Thoracic aorta (tissue), 2 donors: ENCODE results near the gene MAPK8. TPM values are rescaled to one million over a fixed set of nuclear protein-coding genes. Genes with fewer than 3 reads are reported as not detected.

Experiments used
- ATAC-seq: fragments of 150-250 bp; one replicate; pipeline ENCODE4 v1.8.0; 2017; ENCODE audit warnings: low read depth; ENCODE audit not compliant: insufficient number of reproducible peaks, low FRiP score
- DNase-seq: peaks from one replicate; pipeline ENCODE4 v3.0.0-alpha.2; 2020; ENCODE audit warnings: low spot score
- H3K27ac ChIP-seq, 2 donors: fragments of 200-600 bp; sonication (generic); 1 replicate in 1 of 2; 2 replicates in 1 of 2; pipeline ENCODE4 v1.5.1; 2016; ENCODE audit warnings: mild to moderate bottlenecking in 2 of 2, moderate library complexity in 2 of 2
- H3K27me3 ChIP-seq: fragments of 200-600 bp; sonication (generic); replicated peaks from 2 replicates; pipeline ENCODE4 v1.6.0; 2016; ENCODE audit warnings: mild to moderate bottlenecking; ENCODE audit not compliant: insufficient read depth
- H3K36me3 ChIP-seq: fragments of 200-600 bp; sonication (generic); one replicate; pipeline ENCODE4 v1.5.1; 2016
- H3K4me1 ChIP-seq, 2 donors: fragments of 200-600 bp; sonication (generic); 1 replicate in 1 of 2; 2 replicates in 1 of 2; pipeline versions ENCODE4 v1.5.1 to v1.6.0; 2016; ENCODE audit warnings: low read depth in 2 of 2, mild to moderate bottlenecking in 1 of 2; ENCODE audit not compliant: control insufficient read depth in 1 of 2
- H3K4me3 ChIP-seq: fragments of 200-600 bp; sonication (generic); 2 replicates; pipeline ENCODE4 v1.5.1; 2016; ENCODE audit warnings: mild to moderate bottlenecking
- H3K9me3 ChIP-seq: fragments of 200-600 bp; sonication (generic); 2 replicates; pipeline ENCODE4 v1.5.1; 2016
- total RNA-seq, 2 donors: library from RNA; depleted of rRNA; stranded (reverse); fragments of >200 nt; gene quantifications; one replicate each; pipeline versions ENCODE4 v1.1.0 to v1.2.3, GENCODE V29; 2016
- TF ChIP-seq, protein P1 (sequence below): fragments of 200-600 bp; sonication (generic); IDR thresholded peaks from one replicate; pipeline ENCODE4 v1.5.1; 2019; ENCODE audit warnings: antibody characterized with exemption

The MAPK8 gene
- total RNA-seq, 2 donors from 2014 or later, result 19.5 to 57.4 TPM

DNA sequence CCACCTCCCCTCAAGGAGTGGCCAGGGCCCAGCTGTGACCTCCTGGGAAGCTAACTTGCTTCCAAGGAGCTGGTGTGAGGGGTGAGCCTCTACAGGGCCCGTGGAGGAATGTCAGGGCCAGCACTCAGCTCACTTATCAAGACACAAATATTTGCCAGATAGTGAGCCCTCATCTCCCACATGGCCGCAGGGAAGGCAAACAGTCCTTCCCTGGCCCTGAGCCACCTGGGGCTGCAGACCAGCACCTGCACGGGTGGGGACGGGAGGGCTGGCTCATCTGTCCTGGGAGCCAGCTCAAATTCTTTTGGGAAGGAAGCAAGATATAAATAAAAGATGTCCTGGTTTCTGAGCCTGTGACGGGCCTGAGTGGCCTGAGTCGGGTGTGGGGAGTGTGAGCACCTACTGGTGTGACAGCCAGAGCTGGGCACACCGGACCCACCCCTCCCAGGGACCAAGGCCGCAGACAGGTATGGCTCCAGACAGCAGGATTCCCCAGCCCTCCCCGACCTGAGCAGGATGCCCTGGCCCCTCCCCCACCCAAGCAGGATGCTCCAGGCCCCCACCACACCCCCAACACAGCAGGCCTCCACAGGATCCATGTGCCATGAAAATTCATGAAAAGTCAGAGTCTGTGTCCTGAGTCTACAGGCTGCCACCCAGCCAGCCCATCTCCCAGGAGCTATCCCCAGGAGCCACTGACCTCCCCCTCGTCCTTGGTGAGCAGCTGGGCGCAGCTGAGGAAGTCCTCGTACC lies 148.0 kb downstream of the MAPK8 start:
- H3K9me3 ChIP-seq, result no peaks in the 10 kb centered on the region
- peaks cover 0 to 10% of the 10 kb centered on the region in 2 donors for H3K4me1 ChIP-seq
- TF ChIP-seq, protein P1, sequence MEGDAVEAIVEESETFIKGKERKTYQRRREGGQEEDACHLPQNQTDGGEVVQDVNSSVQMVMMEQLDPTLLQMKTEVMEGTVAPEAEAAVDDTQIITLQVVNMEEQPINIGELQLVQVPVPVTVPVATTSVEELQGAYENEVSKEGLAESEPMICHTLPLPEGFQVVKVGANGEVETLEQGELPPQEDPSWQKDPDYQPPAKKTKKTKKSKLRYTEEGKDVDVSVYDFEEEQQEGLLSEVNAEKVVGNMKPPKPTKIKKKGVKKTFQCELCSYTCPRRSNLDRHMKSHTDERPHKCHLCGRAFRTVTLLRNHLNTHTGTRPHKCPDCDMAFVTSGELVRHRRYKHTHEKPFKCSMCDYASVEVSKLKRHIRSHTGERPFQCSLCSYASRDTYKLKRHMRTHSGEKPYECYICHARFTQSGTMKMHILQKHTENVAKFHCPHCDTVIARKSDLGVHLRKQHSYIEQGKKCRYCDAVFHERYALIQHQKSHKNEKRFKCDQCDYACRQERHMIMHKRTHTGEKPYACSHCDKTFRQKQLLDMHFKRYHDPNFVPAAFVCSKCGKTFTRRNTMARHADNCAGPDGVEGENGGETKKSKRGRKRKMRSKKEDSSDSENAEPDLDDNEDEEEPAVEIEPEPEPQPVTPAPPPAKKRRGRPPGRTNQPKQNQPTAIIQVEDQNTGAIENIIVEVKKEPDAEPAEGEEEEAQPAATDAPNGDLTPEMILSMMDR, result no peak
- no peak overlapping the region for H3K27ac ChIP-seq
- H3K36me3 ChIP-seq, result no peaks in the 10 kb centered on the region
- DNase-seq, result no peak
- no peak for ATAC-seq
- no peaks in the 10 kb centered on the region for H3K27me3 ChIP-seq
- H3K4me3 ChIP-seq, result no peak overlapping the region

DNA sequence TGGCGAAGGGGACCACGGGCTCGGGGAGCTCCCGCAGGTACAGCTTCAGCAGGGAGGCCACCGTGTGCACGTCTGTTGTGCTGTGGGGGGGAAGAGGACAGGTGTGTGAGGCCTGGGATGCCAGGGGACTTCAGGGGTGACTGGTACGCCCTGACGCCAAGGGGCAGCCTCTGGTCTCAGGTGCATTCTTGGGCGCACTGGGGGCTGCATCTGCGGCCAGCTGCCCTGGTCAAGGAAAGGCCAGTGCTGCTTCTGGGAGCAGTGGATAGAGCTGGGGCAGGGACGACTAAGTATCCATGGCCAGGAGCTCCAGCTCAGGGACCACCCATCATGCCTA lies 148.5 kb downstream of the MAPK8 start:
- TF ChIP-seq, protein P1, result no peak
- no peak overlapping the region for H3K27ac ChIP-seq
- no peaks in the 10 kb centered on the region for H3K36me3 ChIP-seq
- peaks cover 0 to 5% of the 10 kb centered on the region in 2 donors for H3K4me1 ChIP-seq
- no peak for ATAC-seq
- H3K27me3 ChIP-seq, result no peaks in the 10 kb centered on the region
- H3K4me3 ChIP-seq, result no peak overlapping the region
- H3K9me3 ChIP-seq, result no peaks in the 10 kb centered on the region
- DNase-seq, result no peak

DNA sequence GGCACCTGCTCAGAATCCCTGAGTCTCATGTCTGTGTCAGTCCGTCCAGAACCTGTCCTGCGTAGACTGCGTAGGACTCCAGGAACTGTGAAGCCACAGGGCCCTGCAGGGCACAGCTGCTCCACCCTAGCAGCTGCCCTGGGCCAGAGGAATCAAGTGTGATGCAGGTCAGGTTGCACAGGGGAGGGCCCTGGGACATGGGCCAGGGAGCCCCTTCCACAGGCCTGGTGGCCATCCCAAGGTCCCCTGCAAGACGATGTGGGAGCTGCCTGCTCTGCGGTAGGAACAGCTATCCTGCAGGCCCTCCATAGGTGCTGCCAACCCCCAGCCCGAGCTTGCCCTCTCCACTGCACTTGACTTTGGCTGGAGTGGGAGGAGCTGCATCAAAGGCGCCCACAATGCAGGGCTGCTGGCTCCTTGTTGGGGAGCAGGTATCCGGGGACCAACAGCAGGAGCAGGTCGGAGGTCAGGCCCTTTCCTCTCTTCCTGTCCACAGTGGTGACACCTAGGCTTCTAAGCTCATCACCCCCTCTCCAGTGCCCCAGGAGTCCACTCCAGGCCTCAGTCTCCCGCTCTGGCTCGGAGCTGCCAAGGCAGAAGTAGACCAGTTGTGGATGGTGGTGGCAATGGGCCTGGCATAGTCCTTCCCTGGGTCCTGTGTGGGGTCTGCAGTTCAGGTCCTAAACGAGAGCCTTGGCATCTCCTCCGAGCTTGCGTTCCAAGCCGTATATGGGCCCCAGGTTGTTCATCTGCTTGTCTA lies 149.1 kb downstream of the MAPK8 start:
- H3K27me3 ChIP-seq, result no peaks in the 10 kb centered on the region
- TF ChIP-seq, protein P1, result no peak
- ATAC-seq (no peak), DNase-seq (no peak)
- H3K9me3 ChIP-seq, result no peaks in the 10 kb centered on the region
- H3K4me1 ChIP-seq, result no peaks in the 10 kb centered on the region
- no peak overlapping the region for H3K27ac ChIP-seq
- H3K36me3 ChIP-seq, result no peaks in the 10 kb centered on the region
- no peak overlapping the region for H3K4me3 ChIP-seq

DNA sequence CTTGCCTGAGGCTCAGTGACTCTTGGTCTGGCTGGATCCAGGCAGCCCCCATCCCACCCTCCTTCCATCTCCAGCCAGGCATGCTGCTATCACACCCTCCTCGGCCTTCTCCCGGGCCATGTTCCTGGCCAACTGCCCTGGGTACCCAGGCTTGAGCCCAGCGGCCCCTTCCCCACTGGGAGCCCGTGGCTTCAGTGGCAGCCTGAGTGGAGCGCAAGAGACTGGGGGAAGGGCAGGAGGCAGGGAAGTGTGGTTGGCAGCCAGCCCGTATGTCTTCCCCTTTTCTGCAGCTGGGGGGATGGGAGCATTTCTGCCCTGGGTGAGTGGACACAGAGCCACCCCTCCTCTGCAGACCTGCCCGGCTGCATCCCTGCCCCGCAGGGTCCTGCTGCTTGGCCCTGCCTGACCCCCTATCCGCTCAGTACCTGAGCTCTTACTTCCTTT lies 149.9 kb downstream of the MAPK8 start:
- TF ChIP-seq, protein P1, result no peak
- H3K4me3 ChIP-seq, result no peak overlapping the region
- no peak overlapping the region for H3K27ac ChIP-seq
- no peaks in the 10 kb centered on the region for H3K9me3 ChIP-seq
- no peaks in the 10 kb centered on the region for H3K27me3 ChIP-seq
- no peak for DNase-seq
- ATAC-seq, result no peak
- no peaks in the 10 kb centered on the region for H3K4me1 ChIP-seq
- no peaks in the 10 kb centered on the region for H3K36me3 ChIP-seq

DNA sequence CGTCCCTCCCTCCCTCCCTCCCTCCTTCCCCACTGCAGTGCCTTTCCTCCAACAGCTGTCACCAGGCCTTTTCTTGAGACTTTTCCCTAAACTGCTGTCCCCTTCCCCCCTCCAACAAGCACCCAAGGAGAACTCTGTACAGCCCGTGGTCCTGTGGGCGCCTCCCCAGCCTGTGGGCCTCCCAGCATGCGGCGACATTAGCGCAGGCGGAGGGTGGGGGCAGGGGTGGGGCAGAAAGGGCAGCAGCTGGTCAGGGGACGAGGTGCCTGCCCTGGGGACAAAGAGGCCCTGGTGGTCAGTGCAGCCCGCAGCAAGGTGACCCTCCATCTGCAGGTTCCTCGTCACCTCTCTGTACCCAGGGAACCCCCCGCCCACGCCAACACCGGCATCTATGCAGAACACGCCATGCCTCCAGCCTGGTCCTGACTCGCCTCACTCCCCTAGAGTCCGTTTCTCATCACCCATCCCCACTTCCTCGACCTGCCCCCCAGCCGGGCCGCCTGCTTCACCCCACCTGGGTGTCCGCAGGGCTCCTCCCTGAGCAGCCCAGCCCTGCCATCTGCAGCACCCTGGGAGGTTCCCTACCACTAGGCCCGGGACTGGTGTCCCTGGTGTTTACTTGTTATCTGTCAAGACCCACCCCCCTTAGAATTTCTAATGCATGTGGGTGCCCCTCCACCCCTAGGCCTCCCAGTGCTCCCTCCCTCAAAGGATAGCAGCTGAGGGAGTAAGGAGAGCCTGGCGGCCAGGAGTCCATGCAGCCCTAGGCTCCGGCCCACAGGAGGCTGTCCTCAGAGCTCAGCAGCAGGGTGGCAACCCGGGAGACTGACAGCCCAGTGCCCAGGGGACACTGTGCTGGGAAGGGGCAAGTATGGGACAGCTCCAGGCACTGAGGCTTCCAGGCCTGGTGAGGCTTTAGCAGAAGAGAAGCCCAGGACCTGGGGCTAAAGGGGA lies 150.6 kb downstream of the MAPK8 start:
- no peaks in the 10 kb centered on the region for H3K36me3 ChIP-seq
- H3K27me3 ChIP-seq, result no peaks in the 10 kb centered on the region
- H3K4me1 ChIP-seq, result no peaks in the 10 kb centered on the region
- ATAC-seq, result no peak
- H3K4me3 ChIP-seq, result no peak overlapping the region
- H3K9me3 ChIP-seq, result no peaks in the 10 kb centered on the region
- TF ChIP-seq, protein P1, result no peak
- DNase-seq, result no peak
- H3K27ac ChIP-seq, result no peak overlapping the region
